Anterior cingulate cortex (tissue), 58 donors: ENCODE results near the gene USP1.

Source experiments
- DNase-seq, 58 donors: peaks; one replicate each; lab custom pipeline; 2025; lab: John Stamatoyannopoulos, UW

Gene USP1

DNA sequence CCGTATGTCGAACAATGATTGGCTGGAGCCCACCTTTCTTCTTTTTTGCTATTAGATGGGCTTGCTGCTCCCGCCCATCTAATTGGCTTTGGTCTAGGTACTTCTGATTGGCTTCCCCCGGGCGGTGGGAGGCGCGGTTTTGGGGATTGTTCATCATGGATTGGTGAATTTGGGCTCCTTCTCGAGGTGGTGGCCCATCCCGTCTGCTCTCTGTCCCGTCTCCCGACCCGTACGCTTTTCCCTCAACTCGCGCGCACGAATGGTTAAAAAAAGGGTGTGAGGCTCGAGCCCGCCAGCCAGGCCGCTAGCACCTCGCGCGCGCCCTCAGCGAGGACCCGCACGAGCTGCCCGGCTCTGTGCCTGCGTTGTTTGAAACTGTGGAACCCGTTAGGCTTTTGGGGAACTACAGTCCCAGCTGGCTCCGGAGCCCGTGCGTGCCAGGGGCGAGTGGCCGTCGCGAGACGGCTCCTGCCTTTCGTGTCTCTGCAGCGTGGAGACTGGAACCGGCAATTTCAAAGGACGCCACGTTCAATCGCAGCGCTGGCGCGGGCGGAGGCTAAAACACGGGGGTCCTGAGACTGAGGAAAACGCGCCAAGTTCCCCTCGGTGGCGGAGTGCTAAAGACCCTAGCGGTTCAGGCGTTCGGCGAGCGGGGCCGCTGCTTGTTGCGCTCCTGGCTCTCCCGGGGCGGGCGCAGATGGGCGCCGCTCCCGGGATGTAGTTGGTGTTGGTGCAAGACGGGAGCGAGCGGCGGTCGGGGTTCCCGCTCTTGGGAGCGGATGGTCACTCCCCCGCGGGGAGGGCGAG is at the start of gene USP1:
Gene USP1, plus strand, starts transcription at position 584 of the 807 bp plus-strand sequence. CDS start 2,819 bp downstream, outside the sequence.
- peak; percentile 89 to 100 (median 99) for DNase-seq

- DNase-seq, result no peak
These were observed 47.3 kb upstream of the USP1 start for GRCh38 chr1:62389531-62389930.

GRCh38 chr1:62390071-62390470 is 46.8 kb upstream of the USP1 start:
- no peak for DNase-seq

- peak in 3 of 58 donors; percentile 1 to 21 (median 9) for DNase-seq
These were observed 45.4 kb upstream of the USP1 start for GRCh38 chr1:62391369-62391971.

GRCh38 chr1:62392951-62393350 is 43.9 kb upstream of the USP1 start:
- DNase-seq, result no peak

GRCh38 chr1:62394646-62395045 is 42.2 kb upstream of the USP1 start:
- DNase-seq, result no peak

- DNase-seq, result peak in 42 of 58 donors; percentile 1 to 84 (median 44)
These were observed 41.6 kb upstream of the USP1 start for GRCh38 chr1:62395291-62395690.

GRCh38 chr1:62396871-62397270 is 40.0 kb upstream of the USP1 start:
- no peak for DNase-seq

GRCh38 chr1:62397301-62397700 is 39.5 kb upstream of the USP1 start:
- no peak for DNase-seq

- DNase-seq, result no peak
These were observed 38.5 kb upstream of the USP1 start for GRCh38 chr1:62398377-62398776.

GRCh38 chr1:62401034-62401760 is 35.7 kb upstream of the USP1 start:
- DNase-seq, result peak in 2 of 58 donors; percentile 17

DNA sequence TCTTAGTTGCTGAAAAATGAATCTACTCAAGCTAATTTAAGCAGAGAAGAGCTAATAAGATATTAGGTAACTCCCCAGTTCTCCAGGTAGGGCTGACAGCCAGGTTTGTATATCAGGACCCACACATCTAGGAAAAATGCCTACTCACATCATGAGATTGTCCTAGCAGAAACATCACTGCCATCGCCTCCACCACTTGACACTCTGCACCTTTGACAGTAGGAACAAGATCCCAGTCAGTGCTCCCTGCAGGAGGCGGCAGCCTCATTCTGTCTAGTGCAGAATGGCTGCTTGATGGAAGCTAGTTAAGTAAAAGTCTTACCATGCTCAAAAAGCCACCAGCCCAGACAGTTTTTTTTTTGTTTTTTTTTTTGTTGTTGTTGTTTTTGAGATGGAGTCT is 31.6 kb upstream of the USP1 start:
- peak in 1 of 58 donors; percentile 15 for DNase-seq

GRCh38 chr1:62406576-62406975 is 30.3 kb upstream of the USP1 start:
- no peak for DNase-seq

DNA sequence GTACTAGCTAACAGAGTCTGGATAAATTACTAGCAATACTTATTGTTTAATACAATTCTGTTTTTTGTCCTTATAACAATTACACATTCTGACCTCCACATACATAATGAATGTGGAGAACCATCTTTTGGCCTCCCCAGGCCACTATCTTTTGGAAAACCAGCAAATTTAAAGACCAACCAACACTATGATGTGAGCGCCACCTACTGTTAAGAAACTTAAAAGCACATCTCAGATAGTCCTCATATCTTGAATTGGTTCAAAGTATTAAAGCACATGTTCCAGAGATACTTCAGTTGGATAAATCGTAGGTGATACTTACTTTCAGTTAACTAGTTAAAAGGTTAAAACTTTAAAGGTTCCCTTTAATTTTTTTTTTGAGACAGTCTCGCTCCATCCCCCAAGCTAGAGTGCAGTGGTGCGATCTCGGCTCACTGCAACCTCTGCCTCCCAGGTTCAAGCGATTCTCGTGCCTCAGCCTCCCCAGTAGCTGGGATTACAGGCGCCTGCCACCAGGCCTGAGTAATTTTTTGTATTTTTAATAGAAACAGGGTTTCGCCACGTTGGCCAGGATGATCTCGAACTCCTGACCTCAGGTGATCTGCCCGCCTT is 29.3 kb upstream of the USP1 start:
- DNase-seq, result peak in 3 of 58 donors; percentile 2 to 31 (median 14)

DNA sequence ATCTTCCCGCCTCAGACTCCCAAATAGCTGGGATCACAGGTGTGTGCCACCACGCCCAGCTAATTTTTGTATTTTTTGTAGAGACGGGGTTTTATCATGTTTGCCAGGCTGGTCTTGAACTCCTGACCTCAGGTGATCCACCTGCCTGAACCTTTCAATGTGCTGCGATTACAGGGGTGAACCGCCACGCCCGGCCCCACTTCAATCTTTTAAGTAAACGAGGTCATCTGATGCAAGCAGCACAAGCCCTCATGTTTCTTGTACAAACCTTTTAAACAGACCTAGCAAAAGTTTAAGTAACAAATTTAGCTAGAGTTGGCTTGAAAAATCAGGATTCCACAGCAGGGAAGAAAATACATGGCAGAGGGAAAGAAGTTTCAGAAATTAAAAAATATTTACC is 21.2 kb upstream of the USP1 start:
- no peak for DNase-seq

DNA sequence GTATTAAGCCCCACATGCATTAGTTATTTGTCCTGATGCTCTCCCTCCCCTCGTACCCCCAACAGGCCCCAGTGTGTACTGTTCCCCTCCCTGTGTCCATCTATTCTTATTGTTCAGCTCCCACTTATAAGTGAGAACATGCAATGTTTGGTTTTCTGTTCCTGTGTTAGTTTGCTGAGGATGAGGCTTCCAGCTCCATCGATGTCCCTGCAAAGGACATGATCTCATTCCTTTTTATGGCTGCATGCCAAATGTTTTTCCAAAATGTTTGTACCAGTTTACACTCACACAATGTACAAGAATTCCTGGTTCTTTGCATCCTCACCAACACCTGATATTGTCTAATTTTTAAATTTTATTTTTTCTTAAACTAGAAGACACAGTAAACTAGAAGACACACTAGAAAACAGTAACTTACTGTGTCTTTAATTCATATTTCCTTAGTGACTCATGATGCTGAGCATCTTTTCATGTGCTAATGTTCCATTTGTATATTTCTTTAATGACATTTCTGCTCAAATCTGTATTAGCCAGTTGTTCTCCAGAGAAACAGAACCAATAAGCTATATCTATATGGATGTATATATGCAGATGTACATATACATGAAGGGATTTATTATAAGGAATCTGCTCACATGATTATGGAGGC is 19.4 kb upstream of the USP1 start:
- DNase-seq, result no peak

DNA sequence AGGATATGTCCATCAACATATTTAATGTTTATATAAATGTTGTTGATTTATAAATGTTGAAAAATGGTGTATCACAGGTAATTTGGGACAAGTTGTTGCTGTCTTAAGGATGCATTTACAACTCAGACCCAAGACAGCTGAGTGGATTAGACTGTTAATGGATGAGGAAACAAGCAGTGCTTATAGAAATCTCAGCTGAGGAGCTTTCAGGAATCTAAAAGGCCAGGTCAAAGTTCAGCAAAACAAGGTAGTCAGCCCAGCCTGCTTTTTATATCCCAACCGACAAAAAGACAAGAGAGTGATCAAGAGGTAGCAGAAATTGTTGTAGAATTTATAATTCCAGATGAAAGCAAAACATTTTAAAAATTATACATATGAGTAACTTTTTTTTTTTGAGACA is 16.6 kb upstream of the USP1 start:
- no peak for DNase-seq

GRCh38 chr1:62423580-62424242 is 13.1 kb upstream of the USP1 start:
- no peak for DNase-seq

- no peak for DNase-seq
These were observed 12.4 kb upstream of the USP1 start for GRCh38 chr1:62424411-62424810.

GRCh38 chr1:62425041-62425440 is 11.8 kb upstream of the USP1 start:
- DNase-seq, result no peak
